Uterus (tissue), 4 donors: ENCODE data around the gene ZMPSTE24. TPM values are rescaled to one million over a fixed set of nuclear protein-coding genes. Genes with fewer than 3 reads are reported as not detected.
"Not testable (repeated sequence)": the region's sequence is repeated elsewhere in the genome, so short reads cannot be mapped to it uniquely, and the experiment has no call there.

Source experiments
- DNase-seq, 2 donors: peaks; one replicate each; pipeline ENCODE4 v3.0.0-alpha.2; 2019 to 2020
- H3K27ac ChIP-seq, 2 donors: fragments of 200-600 bp; sonication (generic); 1 replicate in 1 of 2; 2 replicates in 1 of 2; pipeline ENCODE4 v1.5.1; 2016 to 2018
- H3K27me3 ChIP-seq, 2 donors: fragments of 200-600 bp; sonication (generic); one replicate each; pipeline ENCODE4 v1.5.1; 2018 to 2019; ENCODE audit warnings: control low read depth in 1 of 2
- H3K36me3 ChIP-seq, 2 donors: fragments of 200-600 bp; sonication (generic); one replicate each; pipeline ENCODE4 v1.5.1; 2019; ENCODE audit warnings: control low read depth in 1 of 2
- H3K4me1 ChIP-seq, 2 donors: fragments of 200-600 bp; sonication (generic); one replicate each; pipeline ENCODE4 v1.5.1; 2018 to 2019; ENCODE audit warnings: control low read depth in 1 of 2
- H3K4me3 ChIP-seq, 2 donors: fragments of 200-600 bp; sonication (generic); 1 replicate in 1 of 2; 2 replicates in 1 of 2; pipeline ENCODE4 v1.5.1; 2018 to 2019; ENCODE audit warnings: mild to moderate bottlenecking in 1 of 2
- H3K9me3 ChIP-seq, 2 donors: fragments of 200-600 bp; sonication (generic); one replicate each; pipeline ENCODE4 v1.5.1; 2019; ENCODE audit warnings: control low read depth in 1 of 2
- POLR2A ChIP-seq, 2 donors: fragments of 450-650 bp; IDR thresholded peaks; one replicate each; pipeline ENCODE4 v1.6.1; 2016; ENCODE audit warnings: antibody characterized with exemption in 2 of 2, mild to moderate bottlenecking in 1 of 2, moderate library complexity in 1 of 2
- intact Hi-C: fragments of 100-400 bp; cut with DNase I; formaldehyde crosslinking; loops from one replicate; pipeline ENCODE4 v1.15.1; 2023; ENCODE audit warnings: low total_unique reads
- total RNA-seq, 4 donors: library from RNA; depleted of rRNA in 3 of 4; stranded (reverse); fragments of >200 nt in 3 of 4; gene quantifications; one replicate each; pipeline versions ENCODE4 v1.1.0 to v1.2.4, GENCODE V29; 2014 to 2023
- TF ChIP-seq, protein P1 (sequence below), 4 experiments: fragments of 200-600 bp in 2 of 4; fragments of 450-650 bp in 2 of 4; sonication (generic) in 2 of 4; IDR thresholded peaks; one replicate each; pipeline ENCODE4 v1.5.1; 2016 to 2019; ENCODE audit warnings: antibody characterized with exemption in 4 of 4, mild to moderate bottlenecking in 2 of 4, moderate library complexity in 1 of 4
- donor health status: DM: yes; HTN: yes; CAD: no.

Gene ZMPSTE24
- total RNA-seq, 4 donors from 2014 or later: 17.9 to 79.1 (median 56.2) TPM

DNA sequence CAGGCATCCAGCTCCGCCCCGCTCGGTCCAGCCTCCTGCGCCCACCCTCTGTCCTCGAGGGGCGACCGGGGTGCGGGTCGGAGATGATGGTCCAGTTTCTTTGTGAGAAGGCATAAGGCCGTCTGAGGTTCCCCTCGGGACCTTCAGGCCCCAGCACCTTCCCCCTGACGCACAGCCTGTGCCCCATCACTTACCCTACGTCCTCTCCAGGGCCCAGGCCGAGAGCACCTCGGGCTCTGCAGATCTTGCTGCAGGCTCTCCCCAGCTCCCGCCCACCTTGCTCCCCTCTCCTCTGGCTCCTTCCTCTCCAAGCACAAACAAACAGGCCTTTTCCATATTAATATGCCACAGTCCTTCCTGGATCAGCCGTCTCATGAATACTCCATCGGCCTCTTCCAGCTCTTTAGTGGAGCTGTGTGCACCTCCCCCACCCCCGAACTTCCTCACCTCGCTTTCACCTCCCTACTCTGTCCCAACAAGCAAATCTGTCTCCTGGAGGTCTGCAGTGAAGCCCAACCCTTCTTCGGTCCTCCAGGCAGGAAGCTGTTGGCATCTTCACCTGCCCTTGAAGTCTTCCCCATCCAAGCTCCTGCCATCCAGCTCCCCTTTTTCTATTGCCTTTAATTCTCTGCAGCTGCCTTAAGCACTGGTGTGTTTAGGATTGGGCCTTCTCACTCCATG lies 59.5 kb downstream of the ZMPSTE24 start:
- H3K36me3 ChIP-seq: no peaks in the 10 kb centered on the region
- intact Hi-C loops: loop anchor here (10.0 kb wide), 1 partner anchor 163 kb away; no protein-coding TSS in a partner anchor
- no peak overlapping the region for H3K27ac ChIP-seq
- H3K27me3 ChIP-seq: peaks cover 0 to 7% of the 10 kb centered on the region in 2 donors
- no peak for DNase-seq
- peaks cover 0 to 7% of the 10 kb centered on the region in 2 donors for H3K4me1 ChIP-seq
- H3K9me3 ChIP-seq: no peaks in the 10 kb centered on the region
- no peak overlapping the region for H3K4me3 ChIP-seq
- TF ChIP-seq POLR2A (IDR thresholded peaks at IDR 0.05): no peak
- TF ChIP-seq, protein P1, sequence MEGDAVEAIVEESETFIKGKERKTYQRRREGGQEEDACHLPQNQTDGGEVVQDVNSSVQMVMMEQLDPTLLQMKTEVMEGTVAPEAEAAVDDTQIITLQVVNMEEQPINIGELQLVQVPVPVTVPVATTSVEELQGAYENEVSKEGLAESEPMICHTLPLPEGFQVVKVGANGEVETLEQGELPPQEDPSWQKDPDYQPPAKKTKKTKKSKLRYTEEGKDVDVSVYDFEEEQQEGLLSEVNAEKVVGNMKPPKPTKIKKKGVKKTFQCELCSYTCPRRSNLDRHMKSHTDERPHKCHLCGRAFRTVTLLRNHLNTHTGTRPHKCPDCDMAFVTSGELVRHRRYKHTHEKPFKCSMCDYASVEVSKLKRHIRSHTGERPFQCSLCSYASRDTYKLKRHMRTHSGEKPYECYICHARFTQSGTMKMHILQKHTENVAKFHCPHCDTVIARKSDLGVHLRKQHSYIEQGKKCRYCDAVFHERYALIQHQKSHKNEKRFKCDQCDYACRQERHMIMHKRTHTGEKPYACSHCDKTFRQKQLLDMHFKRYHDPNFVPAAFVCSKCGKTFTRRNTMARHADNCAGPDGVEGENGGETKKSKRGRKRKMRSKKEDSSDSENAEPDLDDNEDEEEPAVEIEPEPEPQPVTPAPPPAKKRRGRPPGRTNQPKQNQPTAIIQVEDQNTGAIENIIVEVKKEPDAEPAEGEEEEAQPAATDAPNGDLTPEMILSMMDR (IDR thresholded peaks at IDR 0.05): no peak

DNA sequence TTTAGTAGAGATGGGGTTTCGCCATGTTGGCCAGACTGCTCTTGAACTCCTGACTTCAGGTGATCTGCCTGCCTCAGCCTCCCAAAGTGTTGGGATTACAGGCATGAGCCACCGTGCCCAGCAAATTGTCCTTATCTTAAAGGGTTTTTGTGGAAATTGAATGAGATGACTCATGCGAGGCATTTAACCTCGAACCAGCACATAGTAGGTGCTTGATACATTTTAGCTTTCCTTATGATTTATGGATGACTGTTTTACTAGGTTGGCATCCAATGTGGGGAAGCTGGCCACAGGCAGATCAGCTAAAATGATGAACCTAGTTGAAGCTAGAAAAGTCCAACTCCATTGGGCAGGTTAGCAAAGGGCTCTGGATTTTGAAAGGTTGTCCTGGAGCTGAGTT lies 60.4 kb downstream of the ZMPSTE24 start:
- intact Hi-C loops: loop anchor here (10.0 kb wide), 1 partner anchor 164 kb away; no protein-coding TSS in a partner anchor
- H3K4me3 ChIP-seq: no peak overlapping the region
- no peaks in the 10 kb centered on the region for H3K36me3 ChIP-seq
- H3K4me1 ChIP-seq: peaks cover 0 to 7% of the 10 kb centered on the region in 2 donors
- no peak overlapping the region for H3K27ac ChIP-seq
- peaks cover 0 to 7% of the 10 kb centered on the region in 2 donors for H3K27me3 ChIP-seq
- TF ChIP-seq, protein P1 (IDR thresholded peaks at IDR 0.05): no peak
- no peak for TF ChIP-seq POLR2A (IDR thresholded peaks at IDR 0.05)
- H3K9me3 ChIP-seq: no peaks in the 10 kb centered on the region
- DNase-seq: no peak

DNA sequence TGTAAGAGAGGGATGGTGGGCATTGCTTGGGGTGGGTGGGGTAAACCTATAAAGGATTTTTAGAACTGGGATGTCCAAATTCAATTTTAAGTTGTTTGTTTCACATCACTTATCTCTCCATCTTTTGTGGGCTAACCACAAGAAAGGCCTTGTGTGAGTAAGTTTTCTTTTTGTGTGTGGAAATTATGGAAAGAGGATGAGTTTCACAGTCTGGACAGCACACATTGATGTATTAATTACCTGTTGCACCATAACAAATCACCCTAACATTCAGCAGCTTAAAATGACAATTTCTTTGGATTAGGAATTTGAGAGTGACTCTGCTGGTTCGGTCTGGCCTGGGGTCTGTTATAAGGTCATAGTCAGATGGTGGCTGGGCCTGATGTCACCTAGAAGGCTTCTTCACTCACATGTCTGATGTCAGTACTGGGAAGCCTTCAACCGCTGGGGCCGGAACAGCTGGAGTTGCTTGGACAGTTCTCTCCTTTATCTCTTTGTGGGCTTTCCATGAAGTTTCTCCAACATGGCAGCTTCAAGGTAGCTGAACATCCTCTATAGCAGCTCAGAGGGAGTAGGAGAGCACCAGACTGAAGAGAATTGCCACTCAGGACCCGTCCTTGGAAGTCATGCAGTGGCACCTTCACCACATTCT lies 61.1 kb downstream of the ZMPSTE24 start:
- Histone ChIP-seq H3K27ac (no peak overlapping the region), H3K9me3 (no peaks in the 10 kb centered on the region), H3K27me3 (peaks cover 0 to 7% of the 10 kb centered on the region in 2 donors), H3K4me3 (no peak overlapping the region), H3K36me3 (no peaks in the 10 kb centered on the region), H3K4me1 (peaks cover 0 to 7% of the 10 kb centered on the region in 2 donors)
- TF ChIP-seq, protein P1 (IDR thresholded peaks at IDR 0.05): no peak
- TF ChIP-seq POLR2A (IDR thresholded peaks at IDR 0.05): no peak
- intact Hi-C loops: loop anchor here (10.0 kb wide), 1 partner anchor 164 kb away; no protein-coding TSS in a partner anchor
- DNase-seq: no peak

DNA sequence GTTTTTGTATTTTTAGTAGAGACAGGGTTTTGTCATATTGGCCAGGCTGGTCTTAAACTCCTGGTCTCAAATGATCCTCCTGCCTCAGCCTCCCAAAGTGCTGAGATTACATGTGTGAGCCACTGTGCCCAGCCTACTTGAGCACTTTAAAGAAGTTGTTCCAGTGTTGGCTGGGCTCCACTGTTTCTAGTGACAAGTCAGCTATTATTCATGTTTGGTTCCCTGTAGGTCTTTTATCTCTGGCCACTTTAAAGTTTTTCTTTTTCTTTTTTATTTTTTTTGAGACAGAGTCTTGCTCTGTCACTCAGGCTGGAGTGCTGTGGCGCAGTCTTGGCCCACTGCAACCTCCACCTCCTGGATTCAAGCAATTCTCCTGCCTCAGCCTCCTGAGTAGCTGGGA lies 73.4 kb downstream of the ZMPSTE24 start:
- not testable (repeated sequence) for H3K4me3 ChIP-seq, H3K27ac ChIP-seq, H3K9me3 ChIP-seq, H3K27me3 ChIP-seq, DNase-seq, H3K4me1 ChIP-seq, H3K36me3 ChIP-seq
- intact Hi-C loops: loop anchor here (10.0 kb wide), 1 partner anchor 187 kb away; no protein-coding TSS in a partner anchor

DNA sequence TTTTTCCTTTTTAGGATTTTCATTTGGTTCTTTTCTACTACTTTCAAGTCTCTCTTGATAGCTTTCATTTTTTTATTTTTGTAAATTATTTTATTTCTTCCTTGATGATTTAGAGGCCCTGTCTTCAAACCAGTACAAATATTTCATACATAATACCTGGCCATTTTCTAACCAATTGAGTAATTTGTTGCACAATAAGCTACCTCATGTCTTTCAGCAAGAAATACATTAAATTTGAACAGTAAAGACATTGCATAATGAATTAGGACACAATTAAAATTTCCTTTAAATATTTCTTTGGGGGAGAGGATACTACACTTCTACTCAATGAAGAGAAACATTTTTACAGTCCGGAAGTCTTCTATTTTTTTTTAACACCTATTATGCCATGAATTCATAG lies 74.7 kb downstream of the ZMPSTE24 start:
- Histone ChIP-seq H3K4me1 (no peaks in the 10 kb centered on the region), H3K27ac (no peak overlapping the region), H3K4me3 (no peak overlapping the region), H3K36me3 (no peaks in the 10 kb centered on the region), H3K9me3 (no peaks in the 10 kb centered on the region), H3K27me3 (no peaks in the 10 kb centered on the region)
- intact Hi-C loops: loop anchor here (10.0 kb wide), 1 partner anchor 188 kb away; no protein-coding TSS in a partner anchor
- DNase-seq: no peak
- TF ChIP-seq POLR2A (IDR thresholded peaks at IDR 0.05): no peak
- TF ChIP-seq, protein P1 (IDR thresholded peaks at IDR 0.05): no peak
